ENCODE results near the gene FMO1. TPM values are rescaled to one million over a fixed set of nuclear protein-coding genes. Genes with fewer than 3 reads are reported as not detected.

Gene FMO1
- total RNA-seq, 6 experiments from 2014 or later = not detected

DNA sequence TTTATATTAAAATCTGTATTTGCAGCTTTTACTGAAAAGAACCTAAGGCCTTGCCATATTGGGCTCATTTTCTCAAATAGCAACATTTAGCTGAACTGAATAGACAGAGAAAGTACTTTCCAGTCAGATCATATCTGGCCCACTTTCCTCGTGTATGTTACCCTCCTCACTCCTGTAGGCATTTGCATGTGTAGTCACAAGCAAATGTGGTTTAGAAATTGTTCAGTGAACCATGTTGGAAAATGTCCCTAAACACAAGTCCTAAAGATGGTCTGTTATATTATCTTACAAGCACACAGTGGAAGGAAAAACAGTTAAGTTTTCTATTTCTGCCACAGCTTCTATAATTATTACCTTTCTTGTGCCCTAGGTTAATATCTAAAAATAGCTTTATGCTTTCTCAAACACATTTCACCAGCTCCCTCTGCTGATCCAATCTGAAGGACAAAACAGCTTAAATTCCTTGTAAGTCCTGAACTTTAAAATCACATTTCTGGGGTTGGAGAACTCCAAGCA is 65.1 kb downstream of the FMO1 start:
- Mint-ChIP-seq H3K27me3 (ENCODE audit: insufficient read depth) (peaks cover 6% of the 10 kb centered on the region; the same call in 1 of the 2 replicates), H3K4me3 (peak overlapping the region; percentile 45; the same call in 1 of the 2 replicates), H3K27ac (peak overlapping the region; percentile 45; the same call in 1 of the 2 replicates), H3K36me3 (ENCODE audit: low read depth) (no peaks in the 10 kb centered on the region), H3K4me1 (ENCODE audit: low read depth) (peaks cover 14% of the 10 kb centered on the region), H3K9me3 (no peaks in the 10 kb centered on the region)
- no peak for DNase-seq
- TF ChIP-seq, protein P1, sequence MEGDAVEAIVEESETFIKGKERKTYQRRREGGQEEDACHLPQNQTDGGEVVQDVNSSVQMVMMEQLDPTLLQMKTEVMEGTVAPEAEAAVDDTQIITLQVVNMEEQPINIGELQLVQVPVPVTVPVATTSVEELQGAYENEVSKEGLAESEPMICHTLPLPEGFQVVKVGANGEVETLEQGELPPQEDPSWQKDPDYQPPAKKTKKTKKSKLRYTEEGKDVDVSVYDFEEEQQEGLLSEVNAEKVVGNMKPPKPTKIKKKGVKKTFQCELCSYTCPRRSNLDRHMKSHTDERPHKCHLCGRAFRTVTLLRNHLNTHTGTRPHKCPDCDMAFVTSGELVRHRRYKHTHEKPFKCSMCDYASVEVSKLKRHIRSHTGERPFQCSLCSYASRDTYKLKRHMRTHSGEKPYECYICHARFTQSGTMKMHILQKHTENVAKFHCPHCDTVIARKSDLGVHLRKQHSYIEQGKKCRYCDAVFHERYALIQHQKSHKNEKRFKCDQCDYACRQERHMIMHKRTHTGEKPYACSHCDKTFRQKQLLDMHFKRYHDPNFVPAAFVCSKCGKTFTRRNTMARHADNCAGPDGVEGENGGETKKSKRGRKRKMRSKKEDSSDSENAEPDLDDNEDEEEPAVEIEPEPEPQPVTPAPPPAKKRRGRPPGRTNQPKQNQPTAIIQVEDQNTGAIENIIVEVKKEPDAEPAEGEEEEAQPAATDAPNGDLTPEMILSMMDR (IDR thresholded peaks at IDR 0.05) = no peak

- peaks cover 6% of the 10 kb centered on the region; the same call in 1 of the 2 replicates for H3K27me3 Mint-ChIP-seq (ENCODE audit: insufficient read depth)
- TF ChIP-seq, protein P1 (IDR thresholded peaks at IDR 0.05) = peak; percentile 91
- peak within 1 kb of the TSS; percentile 85 for H3K4me3 Mint-ChIP-seq
- H3K4me1 Mint-ChIP-seq (ENCODE audit: low read depth) = peaks cover 14% of the 10 kb centered on the region
- peak; percentile 98 for DNase-seq
- no peaks in the 10 kb centered on the region for H3K36me3 Mint-ChIP-seq (ENCODE audit: low read depth)
- H3K27ac Mint-ChIP-seq = peak within 1 kb of the TSS; percentile 82
- H3K9me3 Mint-ChIP-seq = no peaks in the 10 kb centered on the region
Observed at GRCh38 chr1:171313835-171314320, 65.6 kb downstream of the FMO1 start, which contains the start of gene FMO4. FMO4 (plus strand) TSS chr1:171314183; CDS start chr1:171319826, 5,643 bp downstream.

- Mint-ChIP-seq H3K4me3 (no peak overlapping the region), H3K4me1 (ENCODE audit: low read depth) (no peaks in the 10 kb centered on the region), H3K27ac (no peak overlapping the region), H3K36me3 (ENCODE audit: low read depth) (no peaks in the 10 kb centered on the region), H3K9me3 (no peaks in the 10 kb centered on the region), H3K27me3 (ENCODE audit: insufficient read depth) (peaks cover 2% of the 10 kb centered on the region; the same call in 1 of the 2 replicates)
- DNase-seq = no peak
- TF ChIP-seq, protein P1 (IDR thresholded peaks at IDR 0.05) = no peak
Observed at GRCh38 chr1:171329251-171329650, 81.0 kb downstream of the FMO1 start.

GRCh38 chr1:171334024-171334640 is 85.8 kb downstream of the FMO1 start:
- TF ChIP-seq, protein P1 (IDR thresholded peaks at IDR 0.05) = no peak

More at GRCh38 chr1:171334024-171334640, 85.8 kb downstream of the FMO1 start:
- H3K27me3 Mint-ChIP-seq (ENCODE audit: insufficient read depth) = peaks cover 4% of the 10 kb centered on the region
- H3K9me3 Mint-ChIP-seq = no peaks in the 10 kb centered on the region
- no peak for DNase-seq
- H3K27ac Mint-ChIP-seq = no peak overlapping the region
- no peak overlapping the region for H3K4me3 Mint-ChIP-seq
- H3K36me3 Mint-ChIP-seq (ENCODE audit: low read depth) = no peaks in the 10 kb centered on the region
- no peaks in the 10 kb centered on the region for H3K4me1 Mint-ChIP-seq (ENCODE audit: low read depth)

Other genes starting within 250 kb of the FMO1 start
- gene FMO3, start 157.6 kb upstream of the FMO1 start, total RNA-seq (2021; fragmentation: NEBNext Ultra II Directional; extraction: Animal tissue kit (Norgen Biotek cat#: 25700)) = under 1 TPM in 4 of 6 experiments, not detected in 2; 0.23 to 0.89 (median 0.40) TPM
- gene FMO2, start 63.2 kb upstream of the FMO1 start, total RNA-seq (2021; fragmentation: NEBNext Ultra II Directional; extraction: Animal tissue kit (Norgen Biotek cat#: 25700)) = not detected
- gene FMO4, start 65.7 kb downstream of the FMO1 start, total RNA-seq (2021; fragmentation: NEBNext Ultra II Directional; extraction: Animal tissue kit (Norgen Biotek cat#: 25700)) = 1 to 10 TPM in 2 of 6 experiments, under 1 TPM in 4; 0.36 to 1.9 (median 0.88) TPM
- gene PRRC2C, start 237.0 kb downstream of the FMO1 start, total RNA-seq (2021; fragmentation: NEBNext Ultra II Directional; extraction: Animal tissue kit (Norgen Biotek cat#: 25700)) = 100 to 1,000 TPM; 125 to 144 (median 136) TPM